ENCODE data around the gene OBI1.

DNA sequence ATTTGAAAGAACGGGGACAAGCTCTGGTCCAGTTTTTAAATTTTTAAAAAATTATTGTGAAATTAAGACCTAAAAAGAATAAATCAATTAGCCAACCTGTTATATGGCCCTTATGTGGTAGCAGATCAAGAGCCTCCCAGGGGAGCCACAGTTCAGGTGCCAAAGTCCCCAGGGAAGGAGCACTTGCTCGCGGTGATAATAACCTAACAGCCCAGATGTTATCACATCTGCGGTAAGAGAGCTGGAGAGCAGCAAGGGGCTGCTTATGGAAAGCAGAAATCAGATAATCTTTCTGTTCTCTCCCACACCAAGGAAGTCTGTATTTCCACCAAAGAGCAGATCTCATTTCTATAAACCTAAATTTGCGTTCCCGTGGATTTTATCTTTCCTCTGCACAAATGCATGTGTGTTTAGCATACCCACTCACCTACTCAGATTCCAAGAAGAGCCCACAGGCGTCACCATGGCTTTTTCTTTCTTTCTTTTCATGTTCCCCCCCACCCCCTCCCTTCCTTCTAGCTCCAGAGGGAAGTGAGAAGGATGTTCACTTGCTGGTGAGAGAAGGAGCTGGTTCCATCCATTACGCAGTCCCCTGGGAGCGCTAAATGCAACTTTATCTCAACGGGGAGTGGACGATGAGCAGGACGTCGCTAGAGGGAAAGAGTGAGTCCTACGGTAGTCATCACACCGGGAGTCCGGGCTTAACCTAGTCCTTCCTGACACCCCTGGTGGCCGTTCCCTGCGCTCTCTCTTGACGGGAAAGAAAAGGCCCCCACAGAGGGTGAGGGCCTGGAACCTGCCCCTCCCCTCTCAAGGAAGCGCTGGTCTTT, 54.0 kb downstream of the OBI1 start:
- TF ChIP-seq POLR2AphosphoS5 (IDR thresholded peaks at IDR 0.05) (no peak), POLR2A (IDR thresholded peaks at IDR 0.05) (no peak)
- TF ChIP-seq, protein P1, sequence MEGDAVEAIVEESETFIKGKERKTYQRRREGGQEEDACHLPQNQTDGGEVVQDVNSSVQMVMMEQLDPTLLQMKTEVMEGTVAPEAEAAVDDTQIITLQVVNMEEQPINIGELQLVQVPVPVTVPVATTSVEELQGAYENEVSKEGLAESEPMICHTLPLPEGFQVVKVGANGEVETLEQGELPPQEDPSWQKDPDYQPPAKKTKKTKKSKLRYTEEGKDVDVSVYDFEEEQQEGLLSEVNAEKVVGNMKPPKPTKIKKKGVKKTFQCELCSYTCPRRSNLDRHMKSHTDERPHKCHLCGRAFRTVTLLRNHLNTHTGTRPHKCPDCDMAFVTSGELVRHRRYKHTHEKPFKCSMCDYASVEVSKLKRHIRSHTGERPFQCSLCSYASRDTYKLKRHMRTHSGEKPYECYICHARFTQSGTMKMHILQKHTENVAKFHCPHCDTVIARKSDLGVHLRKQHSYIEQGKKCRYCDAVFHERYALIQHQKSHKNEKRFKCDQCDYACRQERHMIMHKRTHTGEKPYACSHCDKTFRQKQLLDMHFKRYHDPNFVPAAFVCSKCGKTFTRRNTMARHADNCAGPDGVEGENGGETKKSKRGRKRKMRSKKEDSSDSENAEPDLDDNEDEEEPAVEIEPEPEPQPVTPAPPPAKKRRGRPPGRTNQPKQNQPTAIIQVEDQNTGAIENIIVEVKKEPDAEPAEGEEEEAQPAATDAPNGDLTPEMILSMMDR (IDR thresholded peaks at IDR 0.05), result no peak
